GM12801 (cell line): ENCODE measurements around the gene PBX2.

Experiments used
- TF ChIP-seq, protein P1 (sequence below): IDR thresholded peaks from one replicate; pipeline ENCODE4 v1.5.1; 2011; ENCODE audit warnings: control low read depth; ENCODE audit not compliant: insufficient read length; ENCODE audit errors: extremely low read depth

PBX2 gene

GRCh38 chr6:32176476-32177182, 13.4 kb downstream of the PBX2 start:
- TF ChIP-seq, protein P1, sequence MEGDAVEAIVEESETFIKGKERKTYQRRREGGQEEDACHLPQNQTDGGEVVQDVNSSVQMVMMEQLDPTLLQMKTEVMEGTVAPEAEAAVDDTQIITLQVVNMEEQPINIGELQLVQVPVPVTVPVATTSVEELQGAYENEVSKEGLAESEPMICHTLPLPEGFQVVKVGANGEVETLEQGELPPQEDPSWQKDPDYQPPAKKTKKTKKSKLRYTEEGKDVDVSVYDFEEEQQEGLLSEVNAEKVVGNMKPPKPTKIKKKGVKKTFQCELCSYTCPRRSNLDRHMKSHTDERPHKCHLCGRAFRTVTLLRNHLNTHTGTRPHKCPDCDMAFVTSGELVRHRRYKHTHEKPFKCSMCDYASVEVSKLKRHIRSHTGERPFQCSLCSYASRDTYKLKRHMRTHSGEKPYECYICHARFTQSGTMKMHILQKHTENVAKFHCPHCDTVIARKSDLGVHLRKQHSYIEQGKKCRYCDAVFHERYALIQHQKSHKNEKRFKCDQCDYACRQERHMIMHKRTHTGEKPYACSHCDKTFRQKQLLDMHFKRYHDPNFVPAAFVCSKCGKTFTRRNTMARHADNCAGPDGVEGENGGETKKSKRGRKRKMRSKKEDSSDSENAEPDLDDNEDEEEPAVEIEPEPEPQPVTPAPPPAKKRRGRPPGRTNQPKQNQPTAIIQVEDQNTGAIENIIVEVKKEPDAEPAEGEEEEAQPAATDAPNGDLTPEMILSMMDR, result no peak

- TF ChIP-seq, protein P1, result no peak
Observed at GRCh38 chr6:32175711-32176475, 14.1 kb downstream of the PBX2 start, which contains the start of gene AGPAT1. Gene AGPAT1 (minus strand): TSS chr6:32176084. CDS start chr6:32171496, 4,588 bp downstream.

DNA sequence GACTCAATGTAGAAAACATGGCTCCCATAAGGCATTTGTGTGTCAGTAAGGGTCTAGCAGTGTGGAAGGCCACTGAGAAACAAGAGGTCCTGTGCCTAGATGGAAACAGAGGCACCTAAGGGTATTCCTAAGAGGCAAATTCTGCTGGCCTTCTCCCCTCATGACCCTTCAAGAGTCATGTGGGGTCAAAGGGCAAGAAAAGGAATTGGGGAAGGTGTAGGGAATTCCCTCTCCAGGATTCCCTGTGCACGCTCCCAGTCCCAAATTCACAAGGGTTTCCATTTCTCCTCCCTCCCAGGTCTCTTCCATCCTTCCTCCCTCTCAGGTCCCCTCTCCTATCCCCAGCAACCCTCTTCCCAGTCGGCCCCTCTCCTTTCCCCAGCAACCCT, 14.7 kb downstream of the PBX2 start:
- TF ChIP-seq, protein P1, result no peak

GRCh38 chr6:32174416-32174815, 15.6 kb downstream of the PBX2 start:
- TF ChIP-seq, protein P1, result no peak

- TF ChIP-seq, protein P1, result no peak
Observed at GRCh38 chr6:32173051-32173727, 16.8 kb downstream of the PBX2 start.

- TF ChIP-seq, protein P1, result no peak
Observed at GRCh38 chr6:32171234-32171633, 18.8 kb downstream of the PBX2 start.

DNA sequence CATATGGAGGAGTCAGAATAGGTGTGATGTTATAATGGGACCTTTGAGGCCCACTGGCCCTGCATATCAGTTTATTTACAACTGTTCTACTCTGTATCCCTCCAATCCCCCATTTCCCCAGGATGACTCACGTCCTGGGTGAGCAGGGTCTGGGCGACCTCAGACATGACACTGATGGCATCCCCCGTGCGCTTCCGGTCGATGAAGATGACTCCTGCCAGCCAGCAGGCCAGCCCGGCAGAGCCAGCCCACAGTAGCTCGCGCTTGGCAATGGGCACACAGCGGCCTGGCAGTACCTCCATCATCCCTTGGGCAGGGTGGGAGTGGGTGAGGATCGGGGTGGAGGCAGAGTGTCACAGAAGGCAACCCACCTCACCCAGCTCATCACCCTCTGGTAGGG, 19.7 kb downstream of the PBX2 start:
- TF ChIP-seq, protein P1, result no peak
